Measurements from ENCODE around the gene ENTREP1.

Gene ENTREP1

DNA sequence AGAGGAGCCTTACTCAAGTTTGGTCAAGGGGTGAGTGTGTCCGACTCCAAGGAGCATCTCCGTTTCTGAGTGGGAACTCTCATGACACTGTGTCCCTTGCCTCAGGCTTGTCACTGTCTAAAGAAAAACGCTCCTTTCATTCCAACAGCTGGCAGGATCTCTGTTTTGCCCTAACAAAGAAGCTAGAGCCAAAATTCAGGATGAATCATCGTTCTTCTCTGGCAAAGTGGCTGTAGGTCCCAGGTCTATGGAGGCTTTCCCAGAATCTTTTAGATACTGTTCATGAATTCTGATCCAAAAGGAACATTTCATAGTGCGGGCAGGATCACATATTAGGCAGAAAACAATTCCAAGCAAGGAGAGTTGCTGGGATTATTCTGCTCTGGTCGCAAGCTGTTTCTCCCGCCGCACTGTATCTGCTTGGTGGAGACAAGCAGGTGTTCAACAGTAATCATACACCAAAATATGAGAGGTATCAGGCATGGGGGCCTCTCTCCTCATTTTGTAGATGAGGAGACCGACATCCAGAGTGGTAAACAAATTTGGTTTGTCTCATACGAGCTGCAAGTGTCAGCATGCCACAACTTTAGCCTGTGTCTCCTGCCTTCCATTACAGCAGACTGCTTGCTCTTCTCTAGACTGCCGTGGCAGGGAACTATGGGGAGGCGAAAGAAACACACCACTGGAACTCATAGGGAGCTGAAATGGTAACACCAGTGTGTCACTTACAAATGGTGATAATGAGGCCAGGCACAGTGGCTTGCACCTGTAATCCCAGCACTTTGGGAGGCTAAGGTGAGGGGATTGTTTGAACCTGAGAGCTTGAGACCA, 72.6 kb downstream of the ENTREP1 start:
- TF ChIP-seq, protein P1, sequence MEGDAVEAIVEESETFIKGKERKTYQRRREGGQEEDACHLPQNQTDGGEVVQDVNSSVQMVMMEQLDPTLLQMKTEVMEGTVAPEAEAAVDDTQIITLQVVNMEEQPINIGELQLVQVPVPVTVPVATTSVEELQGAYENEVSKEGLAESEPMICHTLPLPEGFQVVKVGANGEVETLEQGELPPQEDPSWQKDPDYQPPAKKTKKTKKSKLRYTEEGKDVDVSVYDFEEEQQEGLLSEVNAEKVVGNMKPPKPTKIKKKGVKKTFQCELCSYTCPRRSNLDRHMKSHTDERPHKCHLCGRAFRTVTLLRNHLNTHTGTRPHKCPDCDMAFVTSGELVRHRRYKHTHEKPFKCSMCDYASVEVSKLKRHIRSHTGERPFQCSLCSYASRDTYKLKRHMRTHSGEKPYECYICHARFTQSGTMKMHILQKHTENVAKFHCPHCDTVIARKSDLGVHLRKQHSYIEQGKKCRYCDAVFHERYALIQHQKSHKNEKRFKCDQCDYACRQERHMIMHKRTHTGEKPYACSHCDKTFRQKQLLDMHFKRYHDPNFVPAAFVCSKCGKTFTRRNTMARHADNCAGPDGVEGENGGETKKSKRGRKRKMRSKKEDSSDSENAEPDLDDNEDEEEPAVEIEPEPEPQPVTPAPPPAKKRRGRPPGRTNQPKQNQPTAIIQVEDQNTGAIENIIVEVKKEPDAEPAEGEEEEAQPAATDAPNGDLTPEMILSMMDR (IDR thresholded peaks at IDR 0.05), result no peak

DNA sequence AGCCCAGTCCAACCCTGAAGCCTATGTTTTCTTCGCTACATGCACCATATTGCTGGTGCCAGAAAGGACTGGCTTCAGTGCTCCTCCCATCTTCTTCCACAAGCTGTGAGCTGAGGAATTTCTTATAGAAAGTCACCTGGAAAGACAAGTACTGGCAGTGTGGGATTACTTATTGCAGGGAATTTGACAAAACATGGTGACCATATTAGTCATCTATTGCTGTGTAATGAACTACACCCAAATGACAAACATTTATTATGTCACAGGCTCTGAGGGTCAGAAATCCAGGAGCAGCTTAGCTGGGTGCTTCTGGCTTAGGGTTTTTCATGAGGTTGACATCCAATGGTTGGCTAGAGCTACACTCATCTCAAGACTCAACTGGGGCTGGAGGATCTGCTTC, 75.5 kb downstream of the ENTREP1 start:
- TF ChIP-seq, protein P1 (IDR thresholded peaks at IDR 0.05), result no peak

DNA sequence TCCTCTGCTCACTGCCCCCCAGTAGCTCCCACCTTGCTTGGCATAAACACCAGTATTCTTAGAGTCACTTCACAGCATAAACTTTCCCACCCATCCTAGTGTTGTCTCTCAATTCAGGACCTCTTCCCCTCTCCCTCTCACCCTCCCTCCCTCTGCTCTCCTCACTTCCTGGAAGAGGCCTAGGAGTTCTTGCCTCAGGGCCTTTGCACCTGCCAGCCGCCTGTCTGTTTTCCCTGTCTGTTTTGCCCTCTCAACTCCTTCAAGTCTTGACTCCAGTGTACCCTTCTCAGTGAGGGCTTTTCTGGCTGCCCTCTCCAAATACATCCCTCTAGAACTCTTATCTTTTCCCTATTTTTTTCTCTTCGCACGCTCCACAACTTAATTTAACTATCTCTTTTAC, 86.2 kb downstream of the ENTREP1 start:
- TF ChIP-seq, protein P1 (IDR thresholded peaks at IDR 0.05), result no peak

DNA sequence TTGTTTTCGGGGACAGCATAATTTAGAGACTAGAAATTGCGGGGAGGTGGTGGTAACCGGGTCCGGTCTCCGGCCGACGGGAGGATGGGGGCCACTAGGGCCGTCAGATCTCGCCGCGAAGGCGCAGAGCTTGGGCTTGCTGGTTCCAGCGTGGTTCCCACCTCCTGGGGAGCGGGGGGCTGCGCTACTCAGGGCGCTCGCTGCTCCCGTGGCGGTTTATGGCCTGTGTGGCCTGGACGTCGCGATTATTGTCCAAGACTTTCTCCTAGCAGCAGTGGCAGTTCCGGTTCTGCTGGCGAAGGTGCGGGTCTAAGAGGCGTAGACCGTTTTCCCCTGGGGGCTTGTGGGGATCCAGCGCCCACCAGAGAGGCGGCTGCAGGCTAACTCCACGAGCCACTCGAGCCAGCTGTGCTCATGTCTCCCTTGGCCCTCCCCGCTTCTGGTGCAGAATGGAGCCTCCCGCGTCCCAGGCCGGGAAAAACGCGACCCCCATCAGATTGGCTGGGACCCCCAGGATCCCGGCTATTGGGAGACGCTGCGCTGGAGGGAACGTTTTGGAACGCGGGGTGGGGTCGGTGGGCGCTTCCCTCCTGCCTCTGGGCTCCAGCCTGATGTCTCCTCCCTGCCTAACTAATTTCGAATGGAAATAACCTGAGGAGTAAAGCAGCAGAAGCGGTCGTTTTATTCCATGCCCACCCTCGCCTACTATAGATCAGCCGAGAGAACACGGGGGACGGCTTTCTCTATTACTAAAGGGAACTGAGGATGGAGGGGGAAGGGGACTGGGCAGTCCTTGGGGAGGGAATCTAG, 87.1 kb downstream of the ENTREP1 start:
- TF ChIP-seq, protein P1 (IDR thresholded peaks at IDR 0.05), result no peak

DNA sequence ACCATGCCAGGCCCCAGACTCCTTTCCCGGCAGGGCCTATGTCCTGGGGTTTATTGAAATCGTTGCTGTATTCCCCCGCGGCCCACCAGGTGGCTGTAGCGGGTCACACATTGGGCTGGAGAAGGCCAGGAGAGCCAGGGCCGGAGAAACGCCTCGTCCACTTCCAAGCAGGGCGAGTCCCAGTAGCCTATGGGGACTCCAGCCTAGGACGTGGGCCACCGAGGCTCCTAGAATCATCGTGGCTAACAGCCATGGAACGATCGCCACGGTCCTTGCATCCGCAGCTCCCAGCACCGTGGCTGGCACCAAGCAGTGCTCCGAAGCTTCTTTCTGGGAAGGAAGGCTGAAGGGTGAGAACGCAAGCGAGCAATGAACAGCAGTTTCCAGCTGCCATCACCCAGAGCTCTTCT, 87.7 kb downstream of the ENTREP1 start:
- TF ChIP-seq, protein P1 (IDR thresholded peaks at IDR 0.05), result peak; percentile 53; the same call in 1 of the 2 replicates

DNA sequence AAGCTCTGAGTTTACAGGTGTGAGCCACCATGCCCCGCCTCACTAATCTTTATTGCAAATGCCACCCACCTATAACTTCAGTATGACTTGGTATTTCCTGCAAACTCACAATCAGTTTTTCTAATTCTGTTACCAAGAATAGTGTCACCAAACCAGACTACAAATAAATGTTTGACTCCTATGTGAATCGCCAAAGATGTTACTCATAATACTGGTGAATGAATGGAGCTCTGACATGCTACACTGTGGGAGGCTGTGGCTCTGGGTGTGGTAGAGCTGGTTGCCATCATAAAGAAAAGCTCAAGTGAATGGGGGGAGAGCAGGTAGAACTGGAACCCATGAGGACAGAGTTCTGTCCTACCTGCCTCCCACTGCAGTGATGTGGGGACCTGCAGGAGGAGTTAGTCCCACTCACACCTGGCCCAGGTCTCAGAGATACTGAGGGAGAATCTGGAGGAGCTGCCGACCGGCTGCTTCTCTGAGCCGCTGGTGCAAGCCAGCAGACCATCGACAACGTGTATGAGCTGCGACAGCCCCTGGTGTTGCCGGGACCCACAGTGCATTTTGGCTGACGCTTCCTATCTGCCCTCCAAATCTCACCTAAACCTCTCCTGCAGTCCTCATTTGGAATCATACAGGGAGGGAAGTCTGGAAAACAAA, 95.7 kb downstream of the ENTREP1 start:
- TF ChIP-seq, protein P1 (IDR thresholded peaks at IDR 0.05), result no peak
